H1 (cell line): ENCODE measurements around the gene SLC25A22. TPM values are rescaled to one million over a fixed set of nuclear protein-coding genes. Genes with fewer than 3 reads are reported as not detected.

Experiments used
- CTCF ChIA-PET: fragments of 300-600 bp; sonication (Branson Sonifier 250); formaldehyde crosslinking; loops from one replicate; lab custom pipeline; 2021; ENCODE audit not compliant: partially characterized antibody; lab: Charles Lee
- POLR2A ChIA-PET: fragments of 300-600 bp; sonication (Branson Sonifier 250); formaldehyde crosslinking; loops from one replicate; lab custom pipeline; 2021; ENCODE audit warnings: inconsistent platforms; ENCODE audit not compliant: partially characterized antibody; lab: Charles Lee
- DNase-seq, 2 experiments: peaks; one replicate each; pipeline versions ENCODE4 v3.0.0 to v3.0.0-alpha.2; 2010 to 2022; ENCODE audit warnings: low spot score in 2 of 2, low read depth in 1 of 2, mixed read lengths in 1 of 2
- FAIRE-seq: peaks from 2 replicates; lab custom pipeline; 2011; peaks lifted over from hg19 to GRCh38; lab: Jason Lieb, UNC
- H2AFZ ChIP-seq: 2 replicates; pipeline ENCODE4 v1.8.1; 2012; ENCODE audit warnings: low read length, inconsistent platforms
- H2AK5ac ChIP-seq: 2 replicates; pipeline ENCODE4 v1.6.1; 2013; ENCODE audit warnings: low read depth, low read length
- H2BK120ac ChIP-seq: replicated peaks from 2 replicates; pipeline ENCODE3; 2013; ENCODE audit warnings: low read depth, low read length, inconsistent platforms
- H2BK12ac ChIP-seq: 2 replicates; pipeline ENCODE4 v1.6.1; 2013; ENCODE audit warnings: low read depth, low read length
- H2BK15ac ChIP-seq: 2 replicates; pipeline ENCODE4 v1.6.1; 2013; ENCODE audit warnings: low read length
- H2BK20ac ChIP-seq: 2 replicates; pipeline ENCODE4 v1.6.1; 2013; ENCODE audit warnings: low read length
- H2BK5ac ChIP-seq: 2 replicates; pipeline ENCODE4 v1.6.1; 2013; ENCODE audit warnings: low read depth, low read length
- H3K14ac ChIP-seq: 2 replicates; pipeline ENCODE4 v1.6.1; 2013; ENCODE audit warnings: inconsistent platforms; ENCODE audit not compliant: insufficient read length
- H3K18ac ChIP-seq: 2 replicates; pipeline ENCODE4 v1.6.1; 2013; ENCODE audit warnings: low read length; ENCODE audit errors: extremely low read depth
- H3K23ac ChIP-seq: 2 replicates; pipeline ENCODE4 v1.6.1; 2013; ENCODE audit warnings: inconsistent platforms; ENCODE audit not compliant: insufficient read length
- H3K23me2 ChIP-seq: 2 replicates; pipeline ENCODE4 v1.6.1; 2013; ENCODE audit warnings: low read depth, low read length
- H3K27ac ChIP-seq: 2 replicates; pipeline ENCODE4 v1.6.1; 2011; ENCODE audit warnings: low read depth, low read length, inconsistent platforms
- H3K27me3 ChIP-seq, 4 experiments: replicated peaks in 1 of 4; 1 replicate in 1 of 4; 2 replicates in 3 of 4; pipeline versions ENCODE4 v1.6.1 to v1.8.1; 2011 to 2013; ENCODE audit warnings: low read length in 3 of 4, mild to moderate bottlenecking in 3 of 4, inconsistent platforms in 2 of 4, mixed read lengths in 2 of 4, moderate library complexity in 1 of 4; ENCODE audit not compliant: control insufficient read depth in 3 of 4, insufficient read depth in 3 of 4; ENCODE audit errors: extremely low read depth in 1 of 4
- H3K36me3 ChIP-seq, 4 experiments: 2 replicates each; pipeline versions ENCODE4 v1.6.1 to v1.8.1; 2011 to 2013; ENCODE audit warnings: mild to moderate bottlenecking in 4 of 4, low read length in 3 of 4, moderate library complexity in 2 of 4, control low read depth in 1 of 4, inconsistent platforms in 1 of 4; ENCODE audit not compliant: insufficient read depth in 4 of 4, control insufficient read depth in 2 of 4
- H3K4ac ChIP-seq: replicated peaks from 2 replicates; pipeline ENCODE3; 2013; ENCODE audit warnings: low read length, low read depth, mixed read lengths, inconsistent platforms; ENCODE audit not compliant: insufficient read length
- H3K4me1 ChIP-seq, 4 experiments: replicated peaks in 1 of 4; 1 replicate in 1 of 4; 2 replicates in 3 of 4; pipeline versions ENCODE4 v1.6.1 to v1.8.1; 2011 to 2013; ENCODE audit warnings: low read length in 3 of 4, inconsistent platforms in 2 of 4, mixed read lengths in 1 of 4; ENCODE audit not compliant: insufficient read depth in 4 of 4, control insufficient read depth in 3 of 4
- H3K4me2 ChIP-seq, 2 experiments: 2 replicates each; pipeline versions ENCODE4 v1.6.1 to v1.8.1; 2011 to 2013; ENCODE audit warnings: low read depth in 2 of 2, low read length in 2 of 2, control low read depth in 1 of 2, inconsistent platforms in 1 of 2, mild to moderate bottlenecking in 1 of 2; ENCODE audit not compliant: insufficient read depth in 1 of 2
- H3K4me3 ChIP-seq, 4 experiments: fragments of 200-600, 300-600 bp in 1 of 4; sonication (generic), shearing (Covaris generic), sonication (Bioruptor Twin) in 1 of 4; 2 replicates each; pipeline versions ENCODE4 v1.5.1 to v1.8.1; 2011 to 2016; ENCODE audit warnings: low read length in 4 of 4, low read depth in 3 of 4, control low read depth in 2 of 4, inconsistent platforms in 2 of 4, mild to moderate bottlenecking in 2 of 4, mixed read lengths in 1 of 4, moderate library complexity in 1 of 4; ENCODE audit not compliant: insufficient read depth in 2 of 4; ENCODE audit errors: extremely low read depth in 1 of 4
- H3K56ac ChIP-seq: replicated peaks from 2 replicates; pipeline ENCODE3; 2013; ENCODE audit warnings: low read depth, mild to moderate bottlenecking, mixed read lengths, low read length, inconsistent platforms; ENCODE audit not compliant: insufficient read length
- H3K79me1 ChIP-seq: 2 replicates; pipeline ENCODE4 v1.6.1; 2013; ENCODE audit warnings: low read depth, low read length, control low read depth
- H3K79me2 ChIP-seq, 2 experiments: 2 replicates each; pipeline versions ENCODE4 v1.6.1 to v1.8.1; 2012 to 2013; ENCODE audit warnings: low read length in 2 of 2, mild to moderate bottlenecking in 2 of 2, inconsistent platforms in 1 of 2; ENCODE audit not compliant: insufficient read depth in 2 of 2, control insufficient read depth in 1 of 2
- H3K9ac ChIP-seq, 4 experiments: replicated peaks in 1 of 4; 1 replicate in 1 of 4; 2 replicates in 3 of 4; pipeline versions ENCODE4 v1.6.1 to v1.8.1; 2011 to 2013; ENCODE audit warnings: low read depth in 3 of 4, low read length in 3 of 4, control low read depth in 2 of 4, mild to moderate bottlenecking in 2 of 4, moderate library complexity in 2 of 4, inconsistent platforms in 1 of 4; ENCODE audit errors: extremely low read depth in 1 of 4
- H3K9me3 ChIP-seq, 2 experiments: 2 replicates each; pipeline versions ENCODE4 v1.6.1 to v1.8.1; 2012 to 2013; ENCODE audit warnings: mild to moderate bottlenecking in 2 of 2, moderate library complexity in 2 of 2, control low read depth in 1 of 2, inconsistent platforms in 1 of 2, low read depth in 1 of 2, low read length in 1 of 2, mixed read lengths in 1 of 2; ENCODE audit not compliant: insufficient read depth in 2 of 2
- H4K20me1 ChIP-seq, 2 experiments: replicated peaks in 1 of 2; 2 replicates each; pipeline versions ENCODE3 to v1.8.1; 2011 to 2013; ENCODE audit warnings: inconsistent platforms in 2 of 2, low read length in 2 of 2, mild to moderate bottlenecking in 1 of 2; ENCODE audit not compliant: insufficient read depth in 2 of 2, control insufficient read depth in 1 of 2
- H4K5ac ChIP-seq: 2 replicates; pipeline ENCODE4 v1.6.1; 2013; ENCODE audit warnings: low read length, low read depth, mixed read lengths, inconsistent platforms; ENCODE audit not compliant: insufficient read length
- H4K8ac ChIP-seq: 2 replicates; pipeline ENCODE4 v1.8.0; 2013; ENCODE audit warnings: mild to moderate bottlenecking, moderate library complexity, low read length, inconsistent platforms; ENCODE audit not compliant: insufficient read depth; ENCODE audit errors: extremely low read depth
- H4K91ac ChIP-seq: replicated peaks from 2 replicates; pipeline ENCODE3; 2013; ENCODE audit warnings: low read length, mixed read lengths, inconsistent platforms; ENCODE audit not compliant: insufficient read length
- CTCF ChIP-seq, 3 experiments: IDR thresholded peaks; 1 replicate in 2 of 3; 2 replicates in 1 of 3; pipeline versions ENCODE4 v1.5.1 to v1.6.1; 2011; ENCODE audit warnings: low read length in 3 of 3, mild to moderate bottlenecking in 3 of 3, inconsistent platforms in 2 of 3, low read depth in 1 of 3, moderate library complexity in 1 of 3; ENCODE audit not compliant: insufficient read depth in 1 of 3; ENCODE audit errors: control extremely low read depth in 1 of 3
- MAX ChIP-seq: IDR thresholded peaks from 2 replicates; pipeline ENCODE4 v1.6.1; 2012; ENCODE audit warnings: inconsistent platforms
- POU5F1 ChIP-seq: IDR thresholded peaks from 2 replicates; pipeline ENCODE4 v1.6.1; 2011; ENCODE audit warnings: low read depth, mild to moderate bottlenecking, low read length, moderate library complexity
- RAD21 ChIP-seq, 2 experiments: IDR thresholded peaks in 1 of 2; conservative IDR thresholded peaks in 1 of 2; 2 replicates each; pipeline ENCODE4 v1.6.1; 2011; ENCODE audit warnings: low read depth in 2 of 2, low read length in 2 of 2, improper control_type of control experiment in 1 of 2, inconsistent platforms in 1 of 2, mild to moderate bottlenecking in 1 of 2, moderate library complexity in 1 of 2
- WGBS, 2 experiments: shearing (Covaris generic) in 1 of 2; methylation state at CpG; one replicate each; pipeline versions ENCODE4 v1.1.6 to v1.1.7; 2013 to 2015; ENCODE audit warnings: low lambda C conversion rate in 2 of 2, mixed read lengths in 2 of 2, inconsistent platforms in 1 of 2, low coverage in 1 of 2, missing lambda C conversion rate in 1 of 2; ENCODE audit not compliant: insufficient replicate concordance in 2 of 2, insufficient coverage in 1 of 2, insufficient read length in 1 of 2; ENCODE audit errors: extremely low coverage in 1 of 2, missing lambda C conversion rate in 1 of 2; 5-methylcytosine and 5-hydroxymethylcytosine counted together
- polyA plus RNA-seq, 7 experiments: library from polyadenylated mRNA; depleted of rRNA in 3 of 7; stranded (reverse) in 5 of 7; unstranded in 2 of 7; fragments of >200 nt in 5 of 7; fragments of 200-250 nt in 2 of 7; gene quantifications; 1 replicate in 5 of 7; 2 replicates in 1 of 7; 4 replicates in 1 of 7; pipeline versions ENCODE4 v1.2.1 to v1.2.3, GENCODE V29; 2011 to 2013; ENCODE audit warnings: missing spikeins in 2 of 7, mixed read lengths in 2 of 7
- total RNA-seq: library from RNA; stranded (reverse); fragmentation: NEBNext Ultra II Directional; extraction: Animal tissue kit (Norgen Biotek cat#: 25700); gene quantifications from 2 replicates; pipeline ENCODE4 v1.2.1, GENCODE V29; 2021

SLC25A22 gene
- total and polyA plus RNA-seq, 2 of the 8 experiments (the other 6 are each of a cell fraction or from before 2014, with no cell fraction given), result 31.5 to 48.0 TPM

- H2AK5ac ChIP-seq, result no peak overlapping the region; the same call in 1 of the 2 replicates
- H3K4me1 ChIP-seq, result peaks cover 0 to 12% (median 7%) of the 10 kb centered on the region in 4 experiments; a peak in 6 of 7 replicates
- no peak overlapping the region for H4K5ac ChIP-seq
- H3K14ac ChIP-seq, result no peak overlapping the region
- peaks cover 0 to 2% of the 10 kb centered on the region in 2 experiments; a peak in 1 of 4 replicates for H3K79me2 ChIP-seq
- H3K9me3 ChIP-seq, result no peaks in the 10 kb centered on the region
- H4K91ac ChIP-seq, result no peak overlapping the region
- H4K8ac ChIP-seq, result peak overlapping the region; percentile 11; the same call in 1 of the 2 replicates
- peaks cover 7% of the 10 kb centered on the region; the same call in 1 of the 2 replicates for H3K79me1 ChIP-seq
- peak overlapping the region; percentile 61; the same call in 1 of the 2 replicates for H3K27ac ChIP-seq
- H3K4me3 ChIP-seq, result no peak overlapping the region
- H3K56ac ChIP-seq, result no peak overlapping the region
- peak overlapping the region in 1 of 4 experiments; percentile 12; a peak in 2 of 7 replicates for H3K9ac ChIP-seq
- H2BK5ac ChIP-seq, result peak overlapping the region; percentile 85
- no peaks in the 10 kb centered on the region for H3K23me2 ChIP-seq
- ChIA-PET POLR2A (interaction anchor here (0.9 to 35.3 kb wide), 12 partner anchors 4 to 312 kb away, joined by 3 to 636 read pairs (median 5); partner anchors contain the start of genes CDHR5, CEND1, DEAF1 and GATD1), CTCF (interaction anchor here (0.6 to 26.9 kb wide), 9 partner anchors 9 to 101 kb away, joined by 3 to 395 read pairs (median 8); partner anchors contain the start of gene TALDO1)
- WGBS, 2 experiments, result 85% methylated on average over 10 of the region's 10 CpGs; no CpG with 5 or more reads in 1 of the 2 experiments
- FAIRE-seq, result no peak
- TF ChIP-seq POU5F1, result no peak
- peak; percentile 41; the same call in 1 of the 2 replicates for TF ChIP-seq MAX
- peak; percentile 34 to 51 (median 43) for TF ChIP-seq CTCF (IDR thresholded peaks at IDR 0.05; ENCODE audit: control extremely low read depth in 1 of 3, insufficient read depth in 1 of 3, low read depth in 1 of 3, low read length in 3 of 3)
- peak; percentile 24 to 45; a peak in 2 of 4 replicates for TF ChIP-seq RAD21 (IDR thresholded peaks at IDR 0.05 in 1 of 2, conservative IDR thresholded peaks at IDR 0.05 in 1 of 2; ENCODE audit: low read depth in 2 of 2, low read length in 2 of 2)
- H2BK12ac ChIP-seq, result peak overlapping the region; percentile 68; the same call in 1 of the 2 replicates
- no peak overlapping the region for H3K4ac ChIP-seq
- no peak overlapping the region for H2AFZ ChIP-seq
- DNase-seq, result no peak
- H3K36me3 ChIP-seq, result peaks cover 34 to 69% (median 41%) of the 10 kb centered on the region in 4 experiments
- peaks cover 13 to 36% of the 10 kb centered on the region in 2 experiments for H4K20me1 ChIP-seq
- H3K27me3 ChIP-seq, result no peaks in the 10 kb centered on the region
- H2BK120ac ChIP-seq, result peak overlapping the region; percentile 33
- no peak overlapping the region for H3K23ac ChIP-seq
- H3K18ac ChIP-seq, result 0 out of 2 replicates have a peak overlapping the region, but pooled peaks have one; percentile 32
- peak overlapping the region; percentile 92; the same call in 1 of the 2 replicates for H2BK15ac ChIP-seq
- H3K4me2 ChIP-seq, result peak overlapping the region in 1 of 2 experiments; percentile 11; a peak in 1 of 4 replicates
- no peak overlapping the region for H2BK20ac ChIP-seq
These were observed 35.5 kb downstream of the SLC25A22 start for GRCh38 chr11:762421-763072.
